Spleen (tissue), 7 donors: Measurements from ENCODE around the gene MAP4K3.

Experiments
- POLR2A ChIP-seq, 3 donors: fragments of 450-650 bp; IDR thresholded peaks; one replicate each; pipeline ENCODE4 v1.5.1; 2017; ENCODE audit warnings: antibody characterized with exemption in 3 of 3, mild to moderate bottlenecking in 1 of 3
- POLR2AphosphoS5 ChIP-seq, 3 donors: sonication (generic); formaldehyde crosslinking; IDR thresholded peaks; one replicate each; pipeline ENCODE4 v1.5.1; 2017; ENCODE audit warnings: antibody characterized with exemption in 3 of 3
- TF ChIP-seq, protein P1 (sequence below), 11 experiments: fragments of 200-600 bp in 7 of 11; fragments of 450-650 bp in 4 of 11; sonication (generic) in 4 of 11; IDR thresholded peaks in 8 of 11; conservative IDR thresholded peaks in 3 of 11; 1 replicate in 7 of 11; 2 replicates in 4 of 11; pipeline versions ENCODE4 v1.4.0 to v1.8.0; 2016 to 2021; ENCODE audit warnings: antibody characterized with exemption in 11 of 11, inconsistent platforms in 4 of 11, mild to moderate bottlenecking in 1 of 11
- donor health status: DM: no; HTN: no; CAD: no; lungs with moderate emphysema.
- donor health status: DM: no; HTN: no; CAD: no.
- donor health status: DM: no; HTN: no; CAD: no.

DNA sequence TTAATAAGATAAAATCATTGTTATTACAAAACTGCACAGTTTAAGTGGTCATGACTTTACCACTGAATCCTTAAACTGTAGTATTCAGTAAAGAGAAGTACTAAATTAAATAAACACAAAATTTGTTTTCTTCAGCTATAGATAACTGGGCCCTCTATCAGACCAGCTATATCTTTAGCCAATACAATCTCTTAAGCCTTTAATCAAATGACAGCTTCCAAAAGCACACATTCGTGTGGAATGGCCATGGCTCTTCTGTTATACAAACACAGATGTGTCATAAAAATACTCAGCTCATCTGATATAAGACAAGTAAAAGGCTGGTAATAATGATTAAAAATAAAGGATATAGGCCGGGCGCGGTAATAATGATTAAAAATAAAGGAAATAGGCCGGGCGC lies 135.7 kb downstream of the MAP4K3 start:
- TF ChIP-seq, protein P1, sequence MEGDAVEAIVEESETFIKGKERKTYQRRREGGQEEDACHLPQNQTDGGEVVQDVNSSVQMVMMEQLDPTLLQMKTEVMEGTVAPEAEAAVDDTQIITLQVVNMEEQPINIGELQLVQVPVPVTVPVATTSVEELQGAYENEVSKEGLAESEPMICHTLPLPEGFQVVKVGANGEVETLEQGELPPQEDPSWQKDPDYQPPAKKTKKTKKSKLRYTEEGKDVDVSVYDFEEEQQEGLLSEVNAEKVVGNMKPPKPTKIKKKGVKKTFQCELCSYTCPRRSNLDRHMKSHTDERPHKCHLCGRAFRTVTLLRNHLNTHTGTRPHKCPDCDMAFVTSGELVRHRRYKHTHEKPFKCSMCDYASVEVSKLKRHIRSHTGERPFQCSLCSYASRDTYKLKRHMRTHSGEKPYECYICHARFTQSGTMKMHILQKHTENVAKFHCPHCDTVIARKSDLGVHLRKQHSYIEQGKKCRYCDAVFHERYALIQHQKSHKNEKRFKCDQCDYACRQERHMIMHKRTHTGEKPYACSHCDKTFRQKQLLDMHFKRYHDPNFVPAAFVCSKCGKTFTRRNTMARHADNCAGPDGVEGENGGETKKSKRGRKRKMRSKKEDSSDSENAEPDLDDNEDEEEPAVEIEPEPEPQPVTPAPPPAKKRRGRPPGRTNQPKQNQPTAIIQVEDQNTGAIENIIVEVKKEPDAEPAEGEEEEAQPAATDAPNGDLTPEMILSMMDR (IDR thresholded peaks at IDR 0.05 in 8 of 11, conservative IDR thresholded peaks at IDR 0.05 in 3 of 11): no peak
- TF ChIP-seq POLR2A (IDR thresholded peaks at IDR 0.05) (no peak), POLR2AphosphoS5 (IDR thresholded peaks at IDR 0.05) (no peak)
